C4-2B (cell line): Measurements from ENCODE around the gene CFAP97D2.

Experiments
- ZFX ChIP-seq: fragments of 450-650 bp; IDR thresholded peaks from 2 replicates; pipeline ENCODE4 v1.6.1; 2017
- TF ChIP-seq, protein P1 (sequence below): fragments of 450-650 bp; conservative IDR thresholded peaks from 2 replicates; pipeline ENCODE4 v1.5.1; 2017; ENCODE audit warnings: mild to moderate bottlenecking

DNA sequence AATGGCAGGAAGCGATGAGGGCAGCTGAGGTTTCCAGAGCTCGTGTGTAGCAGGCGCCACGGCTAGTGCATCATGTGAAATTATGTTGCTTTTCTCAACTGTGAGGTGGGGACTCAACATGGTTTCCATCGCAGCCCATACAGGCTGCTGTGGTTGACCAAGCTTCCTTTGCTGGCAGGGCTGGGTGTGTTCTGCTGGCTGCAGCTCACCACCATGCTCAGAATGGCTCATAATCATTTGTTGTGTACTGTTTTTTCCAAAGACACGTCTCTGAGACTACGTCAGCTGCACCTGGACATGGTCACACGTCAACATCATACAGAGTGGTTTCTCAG is 30.6 kb upstream of the CFAP97D2 start:
- TF ChIP-seq, protein P1, sequence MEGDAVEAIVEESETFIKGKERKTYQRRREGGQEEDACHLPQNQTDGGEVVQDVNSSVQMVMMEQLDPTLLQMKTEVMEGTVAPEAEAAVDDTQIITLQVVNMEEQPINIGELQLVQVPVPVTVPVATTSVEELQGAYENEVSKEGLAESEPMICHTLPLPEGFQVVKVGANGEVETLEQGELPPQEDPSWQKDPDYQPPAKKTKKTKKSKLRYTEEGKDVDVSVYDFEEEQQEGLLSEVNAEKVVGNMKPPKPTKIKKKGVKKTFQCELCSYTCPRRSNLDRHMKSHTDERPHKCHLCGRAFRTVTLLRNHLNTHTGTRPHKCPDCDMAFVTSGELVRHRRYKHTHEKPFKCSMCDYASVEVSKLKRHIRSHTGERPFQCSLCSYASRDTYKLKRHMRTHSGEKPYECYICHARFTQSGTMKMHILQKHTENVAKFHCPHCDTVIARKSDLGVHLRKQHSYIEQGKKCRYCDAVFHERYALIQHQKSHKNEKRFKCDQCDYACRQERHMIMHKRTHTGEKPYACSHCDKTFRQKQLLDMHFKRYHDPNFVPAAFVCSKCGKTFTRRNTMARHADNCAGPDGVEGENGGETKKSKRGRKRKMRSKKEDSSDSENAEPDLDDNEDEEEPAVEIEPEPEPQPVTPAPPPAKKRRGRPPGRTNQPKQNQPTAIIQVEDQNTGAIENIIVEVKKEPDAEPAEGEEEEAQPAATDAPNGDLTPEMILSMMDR = no peak
- TF ChIP-seq ZFX = no peak
